Fibroblast of skin of abdomen (primary cell): ENCODE data around the gene KRT4.

ENCODE experiments used
- DNase-seq: peaks from one replicate; pipeline ENCODE4 v3.0.0-alpha.2; 2013

KRT4 gene

DNA sequence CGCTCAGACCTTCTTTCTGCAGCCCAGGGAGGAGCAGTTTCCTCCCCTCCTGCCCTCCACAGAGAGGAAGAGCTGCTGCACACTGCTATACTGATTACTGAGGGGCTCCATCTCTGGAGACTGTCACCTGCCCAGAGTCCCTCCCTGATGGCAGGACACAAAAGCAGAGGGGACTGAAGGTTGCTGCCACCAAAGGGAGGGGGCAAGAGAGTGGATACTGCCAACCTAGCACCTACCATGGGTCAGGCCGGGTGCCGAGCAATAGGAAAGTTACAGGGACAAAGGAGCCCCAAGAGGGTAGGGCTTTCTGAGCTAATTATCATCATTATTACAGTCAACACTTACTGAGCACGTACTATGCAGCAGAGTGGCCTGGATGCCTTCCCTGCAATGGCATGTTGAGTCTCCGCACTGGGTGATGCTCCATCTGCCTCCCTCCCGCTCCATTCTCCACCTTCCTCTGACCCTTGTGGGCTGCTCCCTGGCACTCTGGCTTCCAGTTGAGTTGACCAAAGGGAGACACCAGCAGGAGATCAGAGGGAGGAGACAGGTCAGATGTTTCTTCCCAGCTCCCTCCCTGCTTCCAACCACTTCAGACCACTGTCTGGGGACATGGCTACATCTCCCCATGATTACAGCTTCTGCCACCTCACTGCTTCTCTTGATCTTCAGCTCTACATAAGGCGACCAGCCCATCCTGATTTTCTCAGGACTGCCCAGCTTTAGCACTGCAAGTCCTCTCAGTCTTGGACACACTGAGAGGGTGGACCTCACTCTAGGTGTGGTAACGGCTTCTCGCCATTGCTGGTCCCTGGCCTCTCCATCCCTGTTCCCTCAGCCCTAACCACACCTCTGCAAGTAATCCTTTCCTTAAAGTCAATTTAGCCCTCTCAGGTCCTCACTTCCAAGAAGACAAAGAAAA is 22.8 kb upstream of the KRT4 start:
- DNase-seq, result no peak

DNA sequence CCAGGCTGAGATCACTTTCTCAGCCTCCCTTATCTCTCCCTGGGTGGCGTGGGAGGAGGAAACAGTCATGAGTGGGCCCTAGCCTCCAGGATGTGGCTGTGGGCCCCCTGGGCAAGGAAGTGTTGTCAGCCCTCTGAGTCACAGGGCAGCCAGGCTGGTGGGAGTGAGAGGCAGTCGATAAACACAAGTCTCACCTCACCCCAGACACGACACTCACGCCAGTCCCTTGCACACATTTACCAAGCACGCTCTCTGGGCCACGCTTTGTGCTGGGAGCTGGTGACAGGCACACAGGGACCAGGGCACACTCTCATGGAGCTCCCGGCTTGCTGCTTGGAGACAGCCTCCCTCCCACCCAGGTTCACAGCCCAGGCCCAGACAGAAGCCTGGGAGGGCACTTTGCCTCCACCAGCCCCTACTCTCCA is 22.1 kb upstream of the KRT4 start:
- peak; percentile 39 for DNase-seq

DNA sequence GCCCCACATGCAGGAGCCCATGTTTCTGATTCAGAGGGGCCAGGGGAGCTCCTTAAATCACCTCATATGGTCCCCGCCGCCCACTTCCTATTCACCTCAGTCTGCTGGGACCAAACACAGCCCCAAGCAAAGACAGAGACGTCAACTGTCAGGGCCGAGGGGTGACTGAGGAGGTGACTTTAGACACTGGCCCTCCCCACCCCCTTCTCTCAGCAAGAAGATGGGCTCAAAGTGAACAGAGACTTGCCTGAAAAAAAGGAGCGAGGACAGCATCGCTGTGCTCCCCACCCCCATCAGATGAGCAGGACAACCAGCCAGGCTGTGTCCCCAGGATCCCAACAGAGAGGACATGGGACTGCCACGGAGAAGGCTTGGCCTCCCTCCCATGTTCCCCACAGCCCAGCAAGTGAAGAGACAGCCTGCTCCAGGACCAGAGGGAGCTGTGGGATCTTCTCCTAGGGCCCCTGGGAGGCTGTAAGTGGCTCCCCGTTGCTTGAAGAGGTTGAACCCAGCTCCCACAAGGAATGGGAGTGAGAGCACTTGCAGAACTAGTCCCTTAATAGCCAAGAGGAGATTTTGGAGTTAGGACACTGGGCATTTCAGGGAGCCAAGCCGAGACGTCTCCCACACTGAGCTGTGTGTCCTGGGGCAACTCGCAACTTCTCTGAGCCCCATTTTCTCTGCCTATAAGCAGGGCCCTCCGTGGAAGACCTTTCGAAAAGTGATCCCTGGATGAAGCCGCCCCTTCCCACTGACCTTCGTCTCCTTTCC is 21.5 kb upstream of the KRT4 start:
- no peak for DNase-seq

DNA sequence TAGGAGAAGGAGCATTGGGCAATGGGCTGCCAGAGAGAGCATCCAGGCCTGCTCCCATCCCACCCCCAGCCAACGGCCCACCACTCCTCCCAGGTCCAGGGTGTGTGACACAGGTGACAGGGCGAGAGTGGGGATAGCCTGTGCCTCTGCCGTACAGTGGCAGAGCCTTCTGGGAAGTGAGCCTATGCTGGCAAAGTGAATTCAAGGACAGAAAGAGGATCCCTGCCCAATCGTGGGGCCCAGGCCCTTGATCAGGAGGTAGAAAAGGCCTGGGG is 20.7 kb upstream of the KRT4 start:
- no peak for DNase-seq

DNA sequence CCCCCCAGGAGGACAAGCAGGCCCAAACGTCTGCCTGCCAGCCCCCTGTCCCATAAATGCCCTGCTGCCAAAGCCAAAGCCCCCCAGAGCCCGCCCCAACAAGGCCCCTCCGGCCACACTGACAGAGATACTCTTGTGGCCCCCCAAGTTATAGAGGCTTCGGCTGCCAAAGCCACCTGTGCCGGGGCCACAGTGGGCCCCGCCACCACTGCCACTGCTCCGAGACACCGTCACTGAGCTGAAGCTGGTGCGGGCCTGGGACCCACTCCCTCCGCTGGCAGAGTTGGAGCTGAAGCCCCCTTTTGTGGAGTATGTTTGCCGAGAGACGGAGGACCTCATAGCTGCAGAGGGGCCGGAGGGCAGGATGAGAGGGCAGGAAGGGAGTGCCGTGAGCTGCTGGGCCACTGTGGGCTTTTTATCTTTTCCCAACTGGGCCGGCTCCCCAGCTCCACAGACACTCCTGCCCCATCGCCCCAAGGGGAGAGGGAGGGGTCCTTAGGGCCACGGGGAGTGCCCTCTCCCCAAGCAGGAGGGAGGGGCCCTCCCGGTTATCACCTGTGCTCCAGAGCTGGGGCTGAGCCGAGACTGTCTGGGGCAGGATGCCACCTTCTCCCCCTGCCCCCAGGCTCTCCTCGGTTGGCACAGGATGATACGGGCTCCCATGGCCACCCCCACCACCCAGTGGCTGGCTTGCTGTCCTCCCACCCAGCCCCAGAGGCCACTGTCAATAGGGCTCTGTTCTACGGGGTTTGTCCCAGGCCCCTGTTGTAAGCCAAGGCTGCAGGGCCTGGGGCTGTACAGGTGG is 20.2 kb upstream of the KRT4 start, which contains the start of gene KRT79:
Gene KRT79, minus strand, starts transcription at position 390 of the 805 bp plus-strand sequence. Its CDS starts 51 bp downstream, at position 339.
- DNase-seq, result no peak

DNA sequence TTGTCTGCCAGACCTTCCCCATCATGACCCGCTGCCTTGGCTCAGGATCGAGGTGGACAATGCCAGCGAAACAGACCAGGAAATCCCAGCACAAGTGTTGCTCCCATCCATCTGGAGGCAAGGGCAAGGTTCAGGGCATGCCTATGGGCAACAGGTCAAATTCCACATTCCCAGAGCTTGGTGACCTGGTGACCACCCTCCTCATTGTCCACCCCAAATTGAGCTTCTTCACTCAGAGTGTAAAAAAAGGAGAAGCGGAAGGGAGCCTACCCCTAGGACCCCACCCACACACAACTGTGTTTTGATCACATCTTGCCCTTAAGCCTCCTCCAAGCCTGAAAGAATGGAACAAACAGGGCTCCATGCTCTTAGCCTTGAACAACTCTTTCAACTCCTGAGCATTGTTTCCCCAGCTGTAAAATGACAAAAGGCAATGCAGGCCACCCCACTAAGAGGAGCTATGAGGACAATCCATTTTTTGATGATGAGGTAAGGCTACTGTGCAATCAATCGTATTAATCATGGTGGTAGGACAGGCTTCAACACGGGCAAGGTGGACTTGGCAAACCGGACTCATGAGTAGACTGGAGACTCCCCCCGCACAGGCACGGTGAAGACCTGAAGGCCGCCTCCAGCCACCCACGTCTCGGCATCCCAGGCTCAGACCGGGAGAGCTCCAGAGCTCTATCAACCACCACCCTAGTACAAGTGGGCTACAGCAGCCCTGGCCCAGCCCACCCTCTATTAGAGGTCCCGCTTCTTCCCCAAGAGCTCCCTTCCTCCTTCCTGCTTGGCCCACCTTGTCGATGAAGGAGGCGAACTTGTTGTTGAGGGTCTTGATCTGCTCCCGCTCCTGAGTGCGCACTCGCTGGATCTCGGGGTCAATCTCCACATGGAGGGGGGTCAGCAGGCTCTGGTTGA is 19.3 kb upstream of the KRT4 start:
- DNase-seq, result no peak

DNA sequence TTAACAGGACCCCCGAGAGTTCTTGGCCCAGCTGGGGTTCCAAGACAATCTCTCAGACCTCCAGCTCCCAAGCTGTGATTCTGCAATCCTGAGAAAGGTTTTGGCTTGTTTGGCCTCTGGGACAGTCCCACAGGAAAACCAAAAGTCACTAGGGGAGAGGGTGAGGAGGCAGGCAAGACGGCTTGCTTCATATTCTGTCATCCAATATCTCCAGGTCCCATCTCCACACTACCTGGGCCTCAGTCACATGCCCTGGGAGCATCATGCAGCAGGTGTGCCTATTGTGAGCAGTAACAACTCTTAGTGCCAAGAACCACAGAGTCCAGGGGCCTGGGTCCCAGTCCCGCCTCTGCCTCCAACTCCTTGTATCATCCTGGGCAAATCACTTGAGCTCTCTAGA is 18.5 kb upstream of the KRT4 start:
- no peak for DNase-seq

DNA sequence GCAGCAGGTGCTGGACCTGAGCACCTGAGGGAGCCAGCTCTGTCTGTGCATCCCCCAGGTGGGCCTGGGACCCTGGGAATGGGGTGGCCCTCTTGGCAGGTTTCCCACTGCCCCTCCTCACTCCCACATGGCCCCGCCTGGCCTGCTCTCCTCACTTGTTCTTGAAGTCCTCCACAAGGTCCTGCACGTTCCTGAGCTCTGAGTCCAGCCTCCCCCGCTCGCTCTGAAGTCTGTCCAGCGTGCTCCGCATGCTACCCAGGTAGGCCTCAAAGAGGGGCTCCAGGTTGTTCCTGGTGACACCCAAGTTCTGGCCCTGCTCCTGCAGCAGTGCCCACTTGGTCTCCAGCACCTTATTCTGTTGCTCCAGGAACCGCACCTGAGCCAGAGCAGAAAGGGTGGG is 17.3 kb upstream of the KRT4 start:
- DNase-seq, result no peak

DNA sequence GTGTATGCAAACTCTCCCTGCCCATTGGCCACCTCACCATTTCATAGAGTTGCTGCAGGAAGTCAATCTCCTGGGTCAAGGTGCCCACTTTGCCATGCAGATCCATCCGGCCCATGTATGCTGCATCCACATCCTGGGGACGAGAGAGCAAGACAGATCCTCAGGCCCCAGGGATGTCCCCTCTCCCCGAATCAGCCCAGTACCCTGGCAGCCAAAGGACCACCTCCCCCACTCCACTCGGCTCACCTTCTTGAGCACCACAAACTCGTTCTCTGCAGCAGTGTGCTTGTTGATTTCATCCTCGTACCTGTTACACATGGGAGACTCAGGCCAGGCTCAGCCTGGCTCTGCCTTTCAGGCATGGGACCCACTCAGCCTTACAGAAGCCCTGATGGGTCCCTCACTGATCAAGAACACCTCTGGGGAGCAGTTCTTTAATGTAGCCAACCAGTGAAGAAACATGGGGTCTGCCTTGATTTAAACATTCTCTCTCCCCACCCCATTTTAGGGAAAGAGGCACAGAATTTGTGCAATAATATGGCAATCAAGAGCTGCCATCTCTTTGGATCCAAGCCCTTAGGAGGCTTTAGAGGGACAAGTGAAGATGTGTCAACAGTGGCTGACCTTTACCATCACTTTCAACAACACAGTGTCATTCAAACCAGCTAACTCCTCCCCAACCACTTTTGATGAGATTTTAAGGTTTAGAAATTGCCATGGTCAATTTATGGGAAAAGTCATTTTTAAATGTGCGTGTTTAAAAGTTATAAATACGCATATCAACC is 16.3 kb upstream of the KRT4 start:
- no peak for DNase-seq

DNA sequence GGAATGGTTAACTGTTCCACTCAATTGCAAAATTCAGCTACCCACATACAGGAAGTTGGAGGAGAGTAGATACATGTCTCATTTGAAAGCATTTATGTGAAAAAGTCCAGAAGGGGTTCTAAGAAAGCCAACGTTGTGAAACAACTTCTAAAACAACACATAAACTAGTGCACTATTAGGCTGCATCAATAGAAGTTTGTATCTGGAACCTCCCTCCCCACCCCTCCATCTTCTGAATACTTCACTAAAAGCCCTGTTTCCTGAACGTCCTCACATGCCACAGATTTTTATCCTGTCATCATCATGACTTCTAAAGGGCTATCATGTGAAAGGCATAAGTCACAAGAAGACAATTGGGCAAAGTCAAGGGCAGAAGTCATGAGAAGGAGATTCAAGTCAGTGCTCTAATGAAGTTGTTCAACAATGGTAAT is 14.7 kb upstream of the KRT4 start:
- no peak for DNase-seq

DNA sequence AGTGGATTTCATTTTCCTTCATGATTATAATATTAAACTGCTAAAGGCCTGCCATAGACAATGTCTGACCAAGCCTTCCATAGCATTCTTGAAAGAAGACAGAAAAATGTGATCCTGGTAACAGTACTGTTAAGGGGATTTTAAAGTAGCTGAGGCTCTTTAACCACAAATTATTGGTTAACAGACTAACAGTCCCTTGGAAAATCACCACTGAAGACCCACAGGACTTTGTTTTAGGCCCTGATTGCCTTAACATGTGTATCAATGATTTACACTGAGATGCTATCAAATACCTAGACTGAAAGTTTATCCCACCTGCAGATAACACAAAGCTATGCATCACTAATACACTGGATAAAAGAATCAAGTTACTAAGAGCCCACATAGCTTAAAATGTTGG is 14.2 kb upstream of the KRT4 start:
- DNase-seq, result no peak

DNA sequence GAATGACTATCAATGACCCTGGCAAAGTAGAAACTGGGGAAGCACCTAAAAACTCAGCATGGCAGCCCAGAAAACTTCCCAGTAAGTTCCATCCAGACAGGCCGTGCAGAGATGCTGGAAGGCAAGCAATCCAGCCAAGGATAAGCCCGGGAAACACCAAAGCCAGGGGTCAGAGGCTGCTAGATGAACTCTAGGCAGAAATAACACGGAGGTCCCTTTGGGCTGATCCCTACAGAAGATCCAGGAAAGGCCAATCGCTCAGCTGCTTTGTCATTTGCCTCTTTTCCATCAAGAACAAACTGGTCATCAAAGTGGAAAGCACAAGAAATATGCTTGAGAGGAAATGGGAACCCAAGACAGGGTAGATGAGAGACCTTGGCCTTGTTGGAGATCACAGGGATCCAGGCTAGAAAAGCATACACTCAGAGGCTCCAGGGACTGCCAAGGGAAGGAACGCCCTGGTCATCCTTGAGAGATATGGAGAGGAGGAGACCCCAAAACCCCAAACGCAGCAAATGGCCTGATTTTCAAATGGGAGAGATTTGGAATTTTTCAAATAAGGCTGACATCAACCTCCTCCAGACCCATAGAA is 13.7 kb upstream of the KRT4 start:
- no peak for DNase-seq

DNA sequence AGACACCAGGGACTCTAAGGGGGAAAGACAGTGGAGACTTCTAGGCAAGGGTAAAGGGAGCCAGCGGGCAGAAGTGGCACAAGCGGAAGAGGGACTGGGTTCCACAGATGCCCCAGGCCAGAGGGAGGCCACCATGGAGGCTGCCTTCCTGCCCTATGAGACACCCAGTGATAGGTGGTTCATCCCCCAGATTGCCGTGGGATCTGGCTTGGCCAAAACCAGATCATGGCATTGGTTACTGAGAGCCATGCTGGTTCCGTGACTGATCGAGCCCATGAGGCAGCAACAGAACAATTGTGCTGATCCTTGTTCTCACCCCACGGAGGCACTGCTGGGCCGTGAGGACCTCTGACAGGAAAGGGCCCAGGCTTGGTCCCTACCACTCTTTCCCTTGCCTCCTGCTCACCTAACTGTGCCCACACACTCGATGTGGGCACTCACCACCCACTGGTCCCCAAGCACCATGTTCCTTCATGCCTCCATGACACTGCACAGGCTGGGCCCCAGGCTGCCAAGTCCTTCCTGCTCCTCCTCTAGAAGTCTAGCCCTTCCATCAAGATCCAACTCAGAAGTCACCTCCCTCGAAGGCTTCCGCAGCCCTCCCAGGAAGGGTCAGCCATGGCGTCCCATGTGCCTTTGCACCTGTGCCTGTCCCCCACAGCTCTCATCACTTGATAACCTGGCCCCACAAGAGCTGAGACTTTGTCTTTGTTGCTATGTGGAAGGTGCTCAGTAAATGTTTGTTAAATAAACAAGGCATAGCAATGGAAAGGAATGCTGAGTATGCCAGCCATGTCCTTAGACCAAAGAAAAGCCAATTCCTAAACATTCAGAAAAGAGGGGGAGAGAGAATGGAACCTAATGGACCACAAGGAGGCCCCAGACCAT is 12.9 kb upstream of the KRT4 start:
- no peak for DNase-seq

DNA sequence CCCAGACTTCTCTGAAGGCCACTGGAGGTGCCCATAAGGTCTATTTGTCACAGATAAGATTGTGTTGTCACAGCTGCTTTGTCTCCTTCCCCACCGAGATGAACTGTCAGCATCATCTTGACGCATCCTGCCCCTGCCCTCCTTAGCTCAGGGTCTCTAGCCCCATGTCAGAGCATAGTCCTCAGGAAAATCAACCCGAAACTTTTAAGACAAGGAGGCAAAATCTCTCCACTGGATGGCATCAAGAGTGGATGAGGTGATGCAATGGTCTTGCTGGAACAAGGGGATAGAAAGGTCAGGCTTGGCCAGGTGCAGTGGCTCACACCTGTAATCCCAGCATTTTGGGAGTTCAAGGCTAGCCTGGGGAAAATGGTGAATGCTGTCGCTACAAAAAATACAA is 12.0 kb upstream of the KRT4 start:
- DNase-seq, result no peak

DNA sequence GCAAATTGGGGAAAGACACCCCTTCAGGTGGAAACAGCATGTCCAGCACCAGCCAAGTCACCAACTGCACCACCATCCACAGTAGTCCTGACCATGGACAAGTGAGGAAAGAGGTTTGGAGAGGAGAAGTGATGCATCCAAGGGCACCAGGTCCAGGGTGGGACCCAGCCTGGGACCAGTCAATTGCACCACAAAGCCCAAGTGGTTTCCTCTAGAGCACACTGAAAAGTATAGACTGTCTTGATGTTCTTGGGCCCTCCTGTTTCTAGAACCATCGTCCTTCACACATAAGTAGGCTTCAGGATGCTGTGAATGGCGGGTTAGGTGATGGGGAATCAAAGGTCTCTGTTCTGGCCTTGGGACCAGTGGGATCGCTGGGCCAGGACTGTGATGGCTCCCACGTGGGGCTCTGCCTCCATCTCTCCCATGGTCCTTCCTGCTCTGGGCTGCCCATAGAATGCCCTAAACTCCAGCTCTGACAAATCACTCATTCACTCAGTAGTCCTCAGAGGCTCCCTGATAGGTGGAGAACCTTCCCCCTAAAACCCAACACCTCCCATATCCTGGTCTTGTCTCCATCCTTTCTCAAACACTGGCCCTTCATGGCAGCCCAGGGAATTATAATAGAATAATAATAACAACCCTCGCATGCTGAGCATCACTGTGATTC is 11.0 kb upstream of the KRT4 start:
- no peak for DNase-seq

DNA sequence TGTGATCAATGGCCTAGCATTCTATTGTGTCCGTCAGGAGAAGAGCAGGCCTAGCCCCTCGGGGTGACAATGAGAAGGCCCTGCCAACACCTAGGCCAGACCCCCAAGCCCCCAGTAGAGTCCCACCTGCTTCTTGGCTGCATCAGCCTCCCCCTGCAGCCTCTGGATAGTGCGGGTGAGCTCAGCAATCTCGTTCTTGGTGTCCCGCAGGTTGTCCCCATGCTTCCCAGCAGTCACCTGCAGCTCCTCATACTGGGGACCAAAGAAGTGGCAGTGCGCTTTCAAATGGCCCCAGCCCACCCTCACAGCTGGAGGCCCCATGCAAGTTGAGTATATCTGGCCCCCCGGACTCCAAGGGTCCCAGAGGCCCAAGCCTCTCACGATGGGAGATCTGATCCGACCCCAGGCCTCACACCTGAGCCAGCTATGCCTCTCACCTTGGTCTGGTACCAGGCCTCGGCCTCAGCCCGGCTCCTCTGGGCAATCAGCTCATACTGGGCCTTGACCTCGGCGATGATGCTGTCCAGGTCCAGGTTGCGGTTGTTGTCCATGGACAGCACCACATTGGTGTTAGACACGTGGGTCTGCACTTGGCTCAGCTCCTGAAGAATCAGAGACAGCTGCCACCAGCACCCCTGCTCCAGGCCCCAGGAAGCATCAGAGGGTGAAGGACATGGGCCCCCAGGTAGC is 10.0 kb upstream of the KRT4 start:
- no peak for DNase-seq

DNA sequence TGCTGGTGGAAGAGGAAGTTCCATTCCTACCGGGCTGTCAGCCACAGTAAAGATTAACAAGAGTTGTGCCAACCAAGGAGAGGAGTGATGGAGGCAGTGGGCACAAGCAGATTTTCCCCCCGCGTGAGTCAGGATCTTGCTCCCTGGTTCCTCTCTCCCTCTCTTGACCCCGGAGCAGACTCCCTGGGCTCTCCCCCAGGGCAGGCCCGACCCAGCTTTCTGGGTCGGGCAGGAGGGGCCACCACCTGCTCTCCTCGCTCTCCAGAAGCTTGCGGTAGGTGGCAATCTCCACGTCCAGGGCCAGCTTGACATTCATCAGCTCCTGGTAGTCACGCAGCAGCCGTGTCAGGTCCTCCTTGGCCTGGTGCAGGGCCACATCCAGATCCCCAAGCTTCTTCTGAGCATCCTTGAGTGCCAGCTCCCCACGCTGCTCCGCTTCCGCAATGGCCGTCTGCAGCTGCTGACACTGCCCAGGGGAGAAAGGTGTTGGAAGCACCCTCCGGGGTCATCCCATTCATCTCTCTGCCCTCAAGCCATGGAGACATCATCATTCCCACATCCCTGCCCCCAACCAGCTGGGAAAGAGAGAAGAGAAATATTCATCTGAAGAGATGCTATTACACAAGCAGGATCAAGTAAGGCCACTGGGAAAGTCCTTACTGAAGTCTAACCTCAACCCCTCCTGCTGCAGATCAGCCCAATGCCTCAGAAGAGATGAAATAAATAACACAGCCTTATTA is 9.0 kb upstream of the KRT4 start:
- no peak for DNase-seq
